CD14-positive monocyte (primary cell): Measurements from ENCODE around the gene CDO1. TPM values are rescaled to one million over a fixed set of nuclear protein-coding genes. Genes with fewer than 3 reads are reported as not detected.

Source experiments
- DNase-seq, 3 donors: peaks; one replicate each; pipeline ENCODE4 v3.0.0-alpha.2; 2011 to 2022
- H2AFZ ChIP-seq: 2 replicates; pipeline ENCODE4 v1.6.0; 2012; ENCODE audit warnings: mild to moderate bottlenecking, low read depth, low read length, inconsistent platforms; ENCODE audit not compliant: insufficient read depth, poor library complexity, severe bottlenecking
- H3K27ac ChIP-seq, 2 donors: 1 replicate in 1 of 2; 2 replicates in 1 of 2; pipeline ENCODE4 v1.5.1; 2012 to 2013; ENCODE audit warnings: low read length in 2 of 2, control low read depth in 1 of 2, inconsistent platforms in 1 of 2, low read depth in 1 of 2, mild to moderate bottlenecking in 1 of 2
- H3K27me3 ChIP-seq, 2 donors: one replicate each; pipeline versions ENCODE4 v1.6.0 to v1.6.1; 2011 to 2013; ENCODE audit warnings: low read length in 2 of 2; ENCODE audit not compliant: control insufficient read depth in 2 of 2, insufficient read depth in 2 of 2
- H3K36me3 ChIP-seq, 2 donors: replicated peaks in 1 of 2; 1 replicate in 1 of 2; 2 replicates in 1 of 2; pipeline versions ENCODE4 v1.5.1 to v1.6.1; 2012 to 2013; ENCODE audit warnings: low read length in 2 of 2, control low read depth in 1 of 2, inconsistent platforms in 1 of 2, mild to moderate bottlenecking in 1 of 2; ENCODE audit not compliant: insufficient read depth in 2 of 2, control insufficient read depth in 1 of 2
- H3K4me1 ChIP-seq, 2 donors: 1 replicate in 1 of 2; 2 replicates in 1 of 2; pipeline versions ENCODE4 v1.5.1 to v1.6.1; 2012 to 2013; ENCODE audit warnings: low read length in 2 of 2, control low read depth in 1 of 2, inconsistent platforms in 1 of 2, mild to moderate bottlenecking in 1 of 2, moderate library complexity in 1 of 2; ENCODE audit not compliant: insufficient read depth in 2 of 2, control insufficient read depth in 1 of 2
- H3K4me2 ChIP-seq: replicated peaks from 2 replicates; pipeline ENCODE3; 2012; ENCODE audit warnings: low read length, moderate library complexity, mild to moderate bottlenecking; ENCODE audit not compliant: poor library complexity, severe bottlenecking; ENCODE audit errors: extremely low read depth
- H3K4me3 ChIP-seq, 3 experiments: fragments of 200-600 bp in 1 of 3; sonication (generic) in 1 of 3; replicated peaks in 1 of 3; 1 replicate in 2 of 3; 2 replicates in 1 of 3; pipeline ENCODE4 v1.5.1; 2011 to 2013; ENCODE audit warnings: low read length in 3 of 3, mild to moderate bottlenecking in 3 of 3, control low read depth in 2 of 3, low read depth in 2 of 3, inconsistent platforms in 1 of 3, moderate library complexity in 1 of 3
- H3K79me2 ChIP-seq: 2 replicates; pipeline ENCODE4 v1.6.0; 2012; ENCODE audit warnings: mild to moderate bottlenecking, control low read depth, inconsistent platforms, low read length, moderate library complexity; ENCODE audit not compliant: insufficient read depth
- H3K9ac ChIP-seq: 2 replicates; pipeline ENCODE4 v1.6.0; 2017; ENCODE audit warnings: low read length, mild to moderate bottlenecking; ENCODE audit not compliant: insufficient read depth, poor library complexity, severe bottlenecking
- H3K9me3 ChIP-seq, 2 donors: replicated peaks in 1 of 2; 1 replicate in 1 of 2; 2 replicates in 1 of 2; pipeline versions ENCODE4 v1.5.1 to v1.6.1; 2012 to 2013; ENCODE audit warnings: low read length in 2 of 2, control low read depth in 1 of 2; ENCODE audit not compliant: control insufficient read depth in 1 of 2, insufficient read depth in 1 of 2
- H4K20me1 ChIP-seq: 2 replicates; pipeline ENCODE4 v1.6.0; 2012; ENCODE audit warnings: mild to moderate bottlenecking, low read length, control low read depth, moderate library complexity; ENCODE audit not compliant: insufficient read depth
- H3K27ac Mint-ChIP-seq, 7 donors: one replicate each; pipeline ENCODE4 v1.8.0; 2020; ENCODE audit warnings: mild to moderate bottlenecking in 7 of 7, mixed read lengths in 7 of 7, moderate library complexity in 6 of 7, inconsistent platforms in 2 of 7
- H3K27me3 Mint-ChIP-seq, 3 donors: one replicate each; pipeline ENCODE4 v1.8.0; 2021 to 2022; ENCODE audit warnings: low read depth in 3 of 3, mild to moderate bottlenecking in 3 of 3, mixed read lengths in 3 of 3, moderate library complexity in 3 of 3, inconsistent platforms in 1 of 3
- H3K36me3 Mint-ChIP-seq, 2 donors: one replicate each; pipeline ENCODE4 v1.8.0; 2020; ENCODE audit warnings: mixed read lengths in 2 of 2, inconsistent platforms in 1 of 2, mild to moderate bottlenecking in 1 of 2
- H3K4me1 Mint-ChIP-seq: one replicate; pipeline ENCODE4 v1.8.0; 2020; ENCODE audit warnings: mild to moderate bottlenecking, mixed read lengths
- H3K4me3 Mint-ChIP-seq, 2 donors: one replicate each; pipeline ENCODE4 v1.8.0; 2020; ENCODE audit warnings: mild to moderate bottlenecking in 2 of 2, mixed read lengths in 2 of 2, moderate library complexity in 1 of 2
- H3K9me3 Mint-ChIP-seq, 7 donors: one replicate each; pipeline ENCODE4 v1.8.0; 2020 to 2022; ENCODE audit warnings: mixed read lengths in 7 of 7, mild to moderate bottlenecking in 6 of 7, moderate library complexity in 6 of 7, inconsistent platforms in 2 of 7
- WGBS: methylation state at CpG from one replicate; pipeline ENCODE4 v1.1.5; 2013; ENCODE audit warnings: missing lambda C conversion rate; ENCODE audit not compliant: insufficient coverage; 5-methylcytosine and 5-hydroxymethylcytosine counted together
- intact Hi-C, 2 donors: fragments of 100-400 bp; cut with micrococcal nuclease; formaldehyde crosslinking; loops; one replicate each; pipeline versions ENCODE4 v1.15.0 to v1.15.1; 2023
- polyA plus RNA-seq, 3 donors: library from polyadenylated mRNA; depleted of rRNA in 1 of 3; unstranded in 2 of 3; stranded (reverse) in 1 of 3; fragments of 300-500 nt in 2 of 3; fragments of >200 nt in 1 of 3; fragmentation: Illumina TruSeq in 2 of 3; gene quantifications; 1 replicate in 2 of 3; 2 replicates in 1 of 3; pipeline ENCODE4 v1.2.3, GENCODE V29; 2012 to 2021
- TF ChIP-seq, protein P1 (sequence below): fragments of 200-600 bp; IDR thresholded peaks from one replicate; pipeline ENCODE4 v1.8.0; 2022; ENCODE audit warnings: antibody characterized with exemption, mild to moderate bottlenecking

Gene CDO1
- polyA plus RNA-seq, 3 donors, result not detected

DNA sequence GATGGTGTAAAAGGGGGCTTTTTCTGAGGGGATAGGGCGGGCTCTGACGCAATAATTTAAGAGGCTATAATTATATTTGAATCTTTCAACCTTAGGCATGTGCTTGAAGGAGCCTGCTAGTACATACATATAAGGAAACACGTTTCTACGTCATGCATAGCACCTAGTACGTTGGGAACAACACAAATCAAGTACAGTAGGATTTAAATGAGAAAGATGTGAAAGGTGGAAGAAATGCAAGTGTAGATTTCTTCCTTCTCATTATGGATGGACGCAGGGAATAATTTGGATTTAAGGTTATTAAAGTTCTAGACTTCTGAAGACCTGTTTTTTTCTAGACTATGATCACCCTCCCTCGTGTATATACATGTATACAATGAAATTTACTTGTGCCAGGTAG is 927 bp upstream of the CDO1 start:
- peaks cover 17% of the 10 kb centered on the region for H3K4me1 Mint-ChIP-seq
- no peak overlapping the region for H3K4me3 ChIP-seq
- intact Hi-C loops, result no loop called here
- no peak overlapping the region for H3K9ac ChIP-seq
- no CpG with 5 or more reads among the region's 7 CpGs for WGBS
- TF ChIP-seq, protein P1, sequence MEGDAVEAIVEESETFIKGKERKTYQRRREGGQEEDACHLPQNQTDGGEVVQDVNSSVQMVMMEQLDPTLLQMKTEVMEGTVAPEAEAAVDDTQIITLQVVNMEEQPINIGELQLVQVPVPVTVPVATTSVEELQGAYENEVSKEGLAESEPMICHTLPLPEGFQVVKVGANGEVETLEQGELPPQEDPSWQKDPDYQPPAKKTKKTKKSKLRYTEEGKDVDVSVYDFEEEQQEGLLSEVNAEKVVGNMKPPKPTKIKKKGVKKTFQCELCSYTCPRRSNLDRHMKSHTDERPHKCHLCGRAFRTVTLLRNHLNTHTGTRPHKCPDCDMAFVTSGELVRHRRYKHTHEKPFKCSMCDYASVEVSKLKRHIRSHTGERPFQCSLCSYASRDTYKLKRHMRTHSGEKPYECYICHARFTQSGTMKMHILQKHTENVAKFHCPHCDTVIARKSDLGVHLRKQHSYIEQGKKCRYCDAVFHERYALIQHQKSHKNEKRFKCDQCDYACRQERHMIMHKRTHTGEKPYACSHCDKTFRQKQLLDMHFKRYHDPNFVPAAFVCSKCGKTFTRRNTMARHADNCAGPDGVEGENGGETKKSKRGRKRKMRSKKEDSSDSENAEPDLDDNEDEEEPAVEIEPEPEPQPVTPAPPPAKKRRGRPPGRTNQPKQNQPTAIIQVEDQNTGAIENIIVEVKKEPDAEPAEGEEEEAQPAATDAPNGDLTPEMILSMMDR, result no peak
- H3K27me3 ChIP-seq, result peaks cover 56 to 72% of the 10 kb centered on the region in 2 donors
- H3K36me3 Mint-ChIP-seq, result peaks cover 3 to 5% of the 10 kb centered on the region in 2 donors
- no peaks in the 10 kb centered on the region for H4K20me1 ChIP-seq
- H2AFZ ChIP-seq, result no peak overlapping the region
- H3K27me3 Mint-ChIP-seq, result peaks cover 65 to 74% (median 73%) of the 10 kb centered on the region in 3 donors
- H3K4me3 Mint-ChIP-seq, result peak overlapping the region in 1 of 2 donors; percentile 59
- no peak overlapping the region for H3K4me2 ChIP-seq
- no peaks in the 10 kb centered on the region for H3K79me2 ChIP-seq
- no peak overlapping the region for H3K27ac Mint-ChIP-seq
- H3K36me3 ChIP-seq, result no peaks in the 10 kb centered on the region
- H3K9me3 ChIP-seq, result peaks cover 0 to 16% of the 10 kb centered on the region in 2 donors
- no peak overlapping the region for H3K27ac ChIP-seq
- peaks cover 12 to 16% of the 10 kb centered on the region in 2 donors for H3K4me1 ChIP-seq
- DNase-seq, result no peak
- peaks cover 0 to 16% (median 5%) of the 10 kb centered on the region in 7 donors for H3K9me3 Mint-ChIP-seq

DNA sequence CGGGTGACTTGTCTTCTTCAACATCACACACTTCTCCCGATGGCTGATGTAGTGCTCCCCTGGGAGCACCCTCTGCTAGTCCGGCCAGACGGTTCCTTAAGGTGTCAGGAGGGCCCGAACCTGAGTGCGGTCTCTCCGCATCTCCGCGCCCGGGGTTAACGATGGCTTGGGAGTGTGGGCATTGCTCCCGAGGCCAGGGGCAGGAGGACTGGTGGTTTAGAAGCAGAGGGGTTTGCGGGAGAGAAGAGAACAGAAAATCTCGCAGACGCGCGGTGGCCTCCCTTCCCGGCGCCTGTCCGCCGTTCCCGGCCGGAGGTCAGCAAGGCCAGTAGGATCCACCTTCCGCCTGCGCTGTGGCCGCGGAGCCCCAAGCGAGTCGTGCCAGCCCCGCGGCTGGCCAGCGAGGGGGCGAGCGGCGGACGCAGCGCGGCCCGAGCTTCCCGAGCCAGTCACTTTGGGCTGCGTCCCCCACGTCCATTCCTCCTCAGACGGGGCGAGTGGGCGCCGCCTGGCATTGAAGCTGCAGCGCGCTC is 700 bp downstream of the CDO1 start:
- TF ChIP-seq, protein P1, result no peak
- Histone ChIP-seq H3K4me3 (peak overlapping the region in 1 of 3 experiments; percentile 56), H2AFZ (peak overlapping the region; percentile 44), H3K4me1 (peaks cover 12 to 16% of the 10 kb centered on the region in 2 donors), H3K4me2 (peak overlapping the region; percentile 60), H3K27ac (no peak overlapping the region), H4K20me1 (no peaks in the 10 kb centered on the region), H3K79me2 (no peaks in the 10 kb centered on the region), H3K9me3 (peaks cover 0 to 16% of the 10 kb centered on the region in 2 donors), H3K9ac (no peak overlapping the region), H3K27me3 (peaks cover 57 to 88% of the 10 kb centered on the region in 2 donors), H3K36me3 (no peaks in the 10 kb centered on the region)
- Mint-ChIP-seq H3K4me1 (peaks cover 17% of the 10 kb centered on the region), H3K27ac (peak overlapping the region in 1 of 7 donors; percentile 15), H3K9me3 (peaks cover 0 to 16% (median 5%) of the 10 kb centered on the region in 7 donors), H3K27me3 (peaks cover 59 to 80% (median 76%) of the 10 kb centered on the region in 3 donors), H3K36me3 (peaks cover 3 to 5% of the 10 kb centered on the region in 2 donors), H3K4me3 (peak overlapping the region in 1 of 2 donors; percentile 91)
- 2% methylated on average over 47 of the region's 48 CpGs for WGBS
- DNase-seq, result no peak
- intact Hi-C loops, result no loop called here
